DOHH2 (cell line): ENCODE results near the gene SMIM12.

ENCODE experiments used
- H3F3A ChIP-seq: fragments of 200-600 bp; sonication (generic), shearing (Covaris generic); 2 replicates; pipeline ENCODE4 v1.6.0; 2016; ENCODE audit warnings: antibody characterized with exemption, mild to moderate bottlenecking; ENCODE audit not compliant: control insufficient read depth, insufficient read depth
- H3K27ac ChIP-seq: fragments of 200-600 bp; sonication (generic); 2 replicates; pipeline ENCODE4 v1.5.1; 2014; ENCODE audit warnings: low read depth, mild to moderate bottlenecking, low read length, moderate library complexity
- H3K27me3 ChIP-seq: fragments of 200-600 bp; sonication (generic); 2 replicates; pipeline ENCODE4 v1.6.1; 2014; ENCODE audit warnings: mild to moderate bottlenecking, low read length, mixed read lengths; ENCODE audit not compliant: control insufficient read depth
- H3K36me3 ChIP-seq: fragments of 200-600 bp; sonication (generic); 2 replicates; pipeline ENCODE4 v1.6.1; 2014; ENCODE audit warnings: mild to moderate bottlenecking, low read length, moderate library complexity, mixed read lengths; ENCODE audit not compliant: control insufficient read depth
- H3K4me1 ChIP-seq: fragments of 200-600 bp; sonication (generic); 2 replicates; pipeline ENCODE4 v1.6.1; 2014; ENCODE audit warnings: mild to moderate bottlenecking, low read length, mixed read lengths; ENCODE audit not compliant: control insufficient read depth
- H3K4me2 ChIP-seq: fragments of 200-600 bp; sonication (generic); 2 replicates; pipeline ENCODE4 v1.6.0; 2014; ENCODE audit warnings: mild to moderate bottlenecking, low read length, moderate library complexity
- H3K4me3 ChIP-seq: fragments of 200-600 bp; sonication (generic); 2 replicates; pipeline ENCODE4 v1.5.1; 2014; ENCODE audit warnings: mild to moderate bottlenecking, low read length, mixed read lengths
- H3K79me2 ChIP-seq: fragments of 200-600 bp; sonication (generic); 2 replicates; pipeline ENCODE4 v1.6.1; 2014; ENCODE audit warnings: mild to moderate bottlenecking, low read length, mixed read lengths; ENCODE audit not compliant: control insufficient read depth
- H3K9me2 ChIP-seq: fragments of 200-600 bp; sonication (generic); replicated peaks from 2 replicates; pipeline ENCODE4 v1.6.1; 2014; ENCODE audit warnings: mild to moderate bottlenecking, low read length, mixed read lengths; ENCODE audit not compliant: control insufficient read depth
- H3K9me3 ChIP-seq: fragments of 200-600 bp; sonication (generic); 2 replicates; pipeline ENCODE4 v1.6.1; 2014; ENCODE audit warnings: antibody characterized with exemption, low read length, mixed read lengths; ENCODE audit not compliant: control insufficient read depth, insufficient read depth
- H4K20me1 ChIP-seq: fragments of 200-600 bp; sonication (generic); 2 replicates; pipeline ENCODE4 v1.6.0; 2014; ENCODE audit warnings: low read depth, mild to moderate bottlenecking, antibody characterized with exemption, low read length, moderate library complexity; ENCODE audit not compliant: control insufficient read depth, insufficient read depth
- EZH2phosphoT487 ChIP-seq: fragments of 200-600 bp; sonication (generic); IDR thresholded peaks from 2 replicates; pipeline ENCODE4 v1.6.1; 2017; ENCODE audit warnings: borderline replicate concordance, mild to moderate bottlenecking, antibody characterized with exemption, low read length, moderate library complexity, mixed read lengths
- TF ChIP-seq, protein P1 (sequence below): fragments of 200-600 bp; sonication (generic); IDR thresholded peaks from one replicate; pipeline ENCODE4 v1.5.1; 2014; ENCODE audit warnings: antibody characterized with exemption, mild to moderate bottlenecking, low read depth, low read length; ENCODE audit not compliant: poor library complexity, severe bottlenecking

Gene SMIM12

DNA sequence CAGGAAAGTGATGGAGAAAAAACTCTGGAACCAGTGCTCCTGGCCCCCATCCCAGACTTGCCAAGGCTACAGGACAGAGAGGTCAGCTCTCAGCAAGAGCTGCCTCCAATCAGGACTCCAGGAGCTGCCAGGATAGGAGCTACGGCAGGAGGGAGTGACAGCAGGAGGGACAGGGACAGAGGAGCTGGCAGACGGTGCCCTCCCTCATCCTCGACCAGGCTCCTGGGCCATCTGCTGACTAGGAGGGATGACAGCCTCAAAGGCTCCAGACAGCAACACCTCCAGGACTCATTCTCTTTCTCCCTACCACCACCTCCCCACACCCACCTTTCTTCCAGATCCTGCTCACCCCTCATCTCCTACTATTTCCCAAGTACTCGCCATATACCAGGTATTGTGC is 47.2 kb upstream of the SMIM12 start:
- no peaks in the 10 kb centered on the region for H3K9me3 ChIP-seq
- H3K9me2 ChIP-seq = no peaks in the 10 kb centered on the region
- H3K79me2 ChIP-seq = no peaks in the 10 kb centered on the region
- no peaks in the 10 kb centered on the region for H3K36me3 ChIP-seq
- peaks cover 3% of the 10 kb centered on the region; the same call in 1 of the 2 replicates for H3K27me3 ChIP-seq
- no peaks in the 10 kb centered on the region for H3F3A ChIP-seq
- TF ChIP-seq, protein P1, sequence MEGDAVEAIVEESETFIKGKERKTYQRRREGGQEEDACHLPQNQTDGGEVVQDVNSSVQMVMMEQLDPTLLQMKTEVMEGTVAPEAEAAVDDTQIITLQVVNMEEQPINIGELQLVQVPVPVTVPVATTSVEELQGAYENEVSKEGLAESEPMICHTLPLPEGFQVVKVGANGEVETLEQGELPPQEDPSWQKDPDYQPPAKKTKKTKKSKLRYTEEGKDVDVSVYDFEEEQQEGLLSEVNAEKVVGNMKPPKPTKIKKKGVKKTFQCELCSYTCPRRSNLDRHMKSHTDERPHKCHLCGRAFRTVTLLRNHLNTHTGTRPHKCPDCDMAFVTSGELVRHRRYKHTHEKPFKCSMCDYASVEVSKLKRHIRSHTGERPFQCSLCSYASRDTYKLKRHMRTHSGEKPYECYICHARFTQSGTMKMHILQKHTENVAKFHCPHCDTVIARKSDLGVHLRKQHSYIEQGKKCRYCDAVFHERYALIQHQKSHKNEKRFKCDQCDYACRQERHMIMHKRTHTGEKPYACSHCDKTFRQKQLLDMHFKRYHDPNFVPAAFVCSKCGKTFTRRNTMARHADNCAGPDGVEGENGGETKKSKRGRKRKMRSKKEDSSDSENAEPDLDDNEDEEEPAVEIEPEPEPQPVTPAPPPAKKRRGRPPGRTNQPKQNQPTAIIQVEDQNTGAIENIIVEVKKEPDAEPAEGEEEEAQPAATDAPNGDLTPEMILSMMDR = no peak
- no peak for TF ChIP-seq EZH2phosphoT487
- H3K4me1 ChIP-seq = peaks cover 5% of the 10 kb centered on the region; the same call in 1 of the 2 replicates
- H3K27ac ChIP-seq = no peak overlapping the region
- no peak overlapping the region for H3K4me2 ChIP-seq
- no peak overlapping the region for H3K4me3 ChIP-seq
- H4K20me1 ChIP-seq = no peaks in the 10 kb centered on the region

DNA sequence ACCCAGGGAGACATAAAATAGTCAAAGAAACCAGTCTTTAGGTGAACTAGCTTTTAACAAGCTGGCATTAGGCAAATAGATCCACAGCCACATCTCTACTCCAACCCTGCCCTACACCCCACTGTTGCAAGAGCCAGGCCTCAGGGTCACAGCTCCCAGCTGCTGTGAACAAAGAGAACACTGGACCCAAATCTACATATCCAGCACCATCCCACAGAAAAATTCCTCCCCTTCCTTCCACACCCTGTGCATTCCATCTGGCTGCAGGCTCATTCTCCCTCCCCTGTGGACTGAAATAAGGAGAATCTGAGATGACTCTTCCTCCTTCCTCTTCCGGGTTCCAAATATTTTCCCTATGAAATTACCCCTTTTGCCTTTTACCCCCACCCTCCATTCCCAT is 46.7 kb upstream of the SMIM12 start:
- no peaks in the 10 kb centered on the region for H3K9me3 ChIP-seq
- TF ChIP-seq, protein P1 = no peak
- TF ChIP-seq EZH2phosphoT487 = no peak
- H3K4me2 ChIP-seq = no peak overlapping the region

DNA sequence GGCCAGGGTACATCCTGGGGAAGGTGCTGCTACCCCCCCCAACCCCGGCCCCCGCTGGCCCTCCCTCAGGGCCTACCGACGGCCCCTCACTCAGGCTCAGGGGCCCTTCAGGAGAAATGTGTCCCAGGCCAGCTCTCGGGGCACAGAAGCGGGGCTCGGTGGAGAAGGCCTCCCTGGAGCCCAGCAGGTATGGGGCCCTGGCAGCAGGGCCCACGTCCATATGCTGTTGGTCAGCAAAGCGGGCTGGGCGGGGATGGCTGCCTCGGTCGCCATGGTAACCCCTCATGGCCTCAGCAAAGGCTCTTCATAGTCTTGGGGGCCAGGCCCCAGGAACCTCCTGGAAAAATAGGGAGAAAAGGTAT is 45.5 kb upstream of the SMIM12 start:
- Histone ChIP-seq H3K27ac (no peak overlapping the region), H4K20me1 (no peaks in the 10 kb centered on the region), H3K4me1 (peaks cover 5% of the 10 kb centered on the region; the same call in 1 of the 2 replicates), H3K79me2 (no peaks in the 10 kb centered on the region), H3K36me3 (no peaks in the 10 kb centered on the region), H3K9me2 (no peaks in the 10 kb centered on the region), H3K9me3 (no peaks in the 10 kb centered on the region), H3K4me2 (no peak overlapping the region), H3K27me3 (peaks cover 6% of the 10 kb centered on the region), H3F3A (no peaks in the 10 kb centered on the region), H3K4me3 (no peak overlapping the region)
- TF ChIP-seq, protein P1 = no peak
- no peak for TF ChIP-seq EZH2phosphoT487

More for the DNA sequence above, 46.7 kb upstream of the SMIM12 start:
- Histone ChIP-seq H4K20me1 (no peaks in the 10 kb centered on the region), H3K27me3 (peaks cover 3% of the 10 kb centered on the region; the same call in 1 of the 2 replicates), H3K9me2 (no peaks in the 10 kb centered on the region), H3K36me3 (no peaks in the 10 kb centered on the region), H3K27ac (no peak overlapping the region), H3K4me1 (peaks cover 5% of the 10 kb centered on the region; the same call in 1 of the 2 replicates), H3K4me3 (no peak overlapping the region), H3F3A (no peaks in the 10 kb centered on the region), H3K79me2 (no peaks in the 10 kb centered on the region)
